NCI-H1694 (cell line): ENCODE data around the gene ATP6V1G1.

Source experiments
- DNase-seq: peaks from one replicate; lab custom pipeline; 2025; lab: John Stamatoyannopoulos, UW

Gene ATP6V1G1

DNA sequence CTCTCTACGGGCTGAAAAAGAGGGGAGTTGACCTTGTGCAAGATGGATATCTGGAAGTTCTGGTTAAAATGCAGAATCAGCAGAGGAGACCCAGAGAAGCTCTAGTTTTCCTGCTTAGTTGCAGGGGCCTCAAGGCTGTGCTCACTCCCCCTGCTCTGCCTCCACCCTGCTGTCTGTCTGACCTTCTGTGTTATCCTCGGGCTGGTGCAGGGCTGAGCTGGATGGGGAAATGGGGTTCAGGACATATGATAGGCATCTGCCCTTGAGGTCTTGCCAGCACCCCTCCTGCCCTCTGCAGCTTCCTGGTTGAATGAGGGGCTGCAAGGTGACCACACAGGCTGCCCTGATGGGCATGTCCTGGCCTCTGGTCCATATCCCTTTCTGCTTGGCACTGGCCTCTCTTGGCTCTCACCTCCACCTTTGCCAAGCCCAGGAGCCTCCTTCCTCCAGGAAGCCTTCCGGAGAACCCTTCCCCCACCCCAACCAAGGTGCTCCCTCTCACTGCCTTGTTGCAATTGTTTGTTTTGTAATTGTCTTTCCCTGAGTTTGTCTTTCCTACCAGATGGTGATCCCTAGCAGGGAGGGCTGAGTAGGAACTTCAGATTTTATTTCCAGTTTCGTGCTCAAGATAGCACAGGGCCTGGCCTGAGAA, 24.8 kb downstream of the ATP6V1G1 start:
- DNase-seq: no peak

DNA sequence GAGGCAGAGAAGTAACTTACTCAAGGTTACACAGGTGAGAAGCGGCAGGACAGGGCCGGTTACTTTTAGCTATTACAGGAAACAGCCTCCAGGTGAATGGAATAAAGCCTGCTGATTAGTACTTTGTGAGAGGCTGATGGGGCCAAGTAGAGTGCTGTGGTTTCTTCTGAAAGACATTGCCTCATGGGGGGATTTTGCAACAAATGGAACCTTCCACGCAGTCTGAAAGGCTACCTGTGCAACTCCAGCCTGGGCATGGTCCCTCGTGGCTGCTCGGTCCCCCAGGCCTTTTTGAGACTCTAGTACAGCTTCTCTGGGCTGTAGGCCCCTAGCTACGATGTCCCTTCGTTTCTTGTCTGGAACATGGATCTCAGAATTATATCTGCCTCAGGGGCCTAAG, 25.5 kb downstream of the ATP6V1G1 start:
- DNase-seq: no peak

DNA sequence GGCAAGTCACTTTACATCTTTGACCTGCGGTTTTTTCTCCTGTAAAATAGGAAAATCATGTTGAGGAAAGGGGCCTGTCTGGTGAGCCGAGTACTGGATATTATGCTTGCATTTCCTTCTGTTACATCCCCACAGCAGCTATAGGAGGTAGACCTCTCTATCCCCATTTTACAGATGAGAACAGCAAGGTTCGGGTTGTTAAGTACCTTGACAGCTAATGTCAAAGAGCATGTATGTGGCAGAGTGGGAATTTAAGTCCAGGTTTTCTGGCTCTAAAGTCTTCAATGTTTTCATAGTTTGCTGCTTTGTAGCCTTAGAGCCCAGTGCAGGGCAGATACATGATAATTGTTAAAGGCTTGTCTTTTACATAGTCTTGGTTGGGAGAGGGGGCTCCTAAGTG, 26.4 kb downstream of the ATP6V1G1 start:
- no peak for DNase-seq

DNA sequence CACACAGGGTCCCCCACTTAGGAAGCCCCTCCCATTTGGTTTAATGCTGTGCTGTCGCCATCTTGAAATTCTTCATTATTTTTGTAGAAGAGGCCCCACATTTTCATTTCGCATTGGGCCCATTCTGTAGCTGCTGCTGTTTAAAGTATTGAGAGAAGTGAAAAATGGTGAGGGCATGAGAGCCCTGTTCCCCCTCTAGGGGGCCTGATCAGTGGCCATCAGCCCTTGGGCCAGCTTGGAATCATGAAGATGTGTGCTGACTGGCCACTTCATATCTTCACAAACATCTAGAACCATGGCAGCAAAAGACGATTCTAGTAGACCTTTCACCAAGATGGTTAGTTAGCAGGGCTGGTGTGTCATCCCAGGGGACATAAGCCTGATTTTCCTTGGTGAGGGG, 26.8 kb downstream of the ATP6V1G1 start:
- no peak for DNase-seq

DNA sequence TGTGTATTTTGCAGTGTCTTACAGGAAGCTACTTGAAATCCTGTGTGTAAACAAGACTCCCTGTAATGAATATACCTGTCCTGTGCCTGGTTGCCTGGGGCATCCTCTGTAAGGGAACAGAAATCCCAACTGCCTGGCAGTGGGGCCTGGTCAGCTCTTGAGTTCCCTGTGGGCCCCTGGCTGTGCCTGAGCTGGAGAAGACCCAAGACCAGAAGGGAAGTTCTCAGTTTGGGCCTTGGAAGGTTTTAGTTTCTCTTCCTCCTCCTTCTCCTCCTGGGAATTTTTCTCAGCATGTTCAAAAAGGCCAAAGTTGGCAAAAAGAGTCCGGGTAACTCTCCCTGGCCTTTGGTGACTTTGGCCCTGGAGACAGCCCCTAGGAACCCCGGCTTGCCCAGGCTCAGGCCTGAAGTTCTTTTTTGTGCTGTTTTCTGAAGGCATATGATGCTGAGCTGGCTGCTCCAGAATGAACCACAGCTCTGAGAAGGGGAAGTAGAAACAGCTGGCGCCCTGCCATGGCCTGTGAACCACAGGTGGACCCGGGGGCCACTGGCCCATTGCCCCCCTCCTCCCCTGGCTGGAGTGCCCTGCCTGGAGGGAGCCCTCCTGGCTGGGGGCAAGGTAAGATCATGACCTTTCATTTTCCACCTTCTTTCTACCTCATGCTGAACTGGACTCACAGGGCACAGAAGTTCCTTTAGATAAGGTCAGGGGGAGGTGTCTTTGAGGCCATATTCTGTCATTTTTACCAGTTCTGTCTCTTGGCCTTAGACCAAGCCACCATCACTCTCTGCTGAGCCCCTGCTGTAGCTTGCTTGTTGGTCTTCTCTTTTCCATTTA, 29.3 kb downstream of the ATP6V1G1 start:
- DNase-seq: no peak

DNA sequence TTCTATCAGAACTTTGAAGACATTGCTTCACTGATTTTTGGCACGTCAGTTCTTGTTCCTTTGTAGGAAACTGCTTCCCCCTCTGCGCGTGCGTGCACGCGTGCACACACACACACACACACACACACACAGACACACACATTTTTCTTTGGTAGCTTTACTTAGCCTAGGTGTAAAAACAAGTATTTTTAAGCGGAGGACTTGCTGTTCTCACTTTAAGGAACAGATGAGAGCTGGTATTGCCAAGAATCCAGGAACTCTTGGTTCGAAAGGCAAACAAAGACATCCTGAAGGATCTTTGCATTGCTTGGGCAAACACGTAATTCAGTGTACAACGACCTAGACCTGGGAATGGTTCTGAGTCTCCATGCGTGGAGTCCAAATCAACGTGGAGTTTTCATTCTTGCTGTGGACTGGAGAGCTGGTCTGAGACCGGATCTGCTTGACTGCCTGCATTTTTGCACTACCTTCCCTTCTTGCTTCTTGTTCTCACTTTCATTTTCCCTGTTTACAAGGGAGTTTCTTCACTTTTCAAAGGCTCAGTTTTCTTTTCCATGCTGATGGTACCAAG, 31.7 kb downstream of the ATP6V1G1 start:
- DNase-seq: no peak

DNA sequence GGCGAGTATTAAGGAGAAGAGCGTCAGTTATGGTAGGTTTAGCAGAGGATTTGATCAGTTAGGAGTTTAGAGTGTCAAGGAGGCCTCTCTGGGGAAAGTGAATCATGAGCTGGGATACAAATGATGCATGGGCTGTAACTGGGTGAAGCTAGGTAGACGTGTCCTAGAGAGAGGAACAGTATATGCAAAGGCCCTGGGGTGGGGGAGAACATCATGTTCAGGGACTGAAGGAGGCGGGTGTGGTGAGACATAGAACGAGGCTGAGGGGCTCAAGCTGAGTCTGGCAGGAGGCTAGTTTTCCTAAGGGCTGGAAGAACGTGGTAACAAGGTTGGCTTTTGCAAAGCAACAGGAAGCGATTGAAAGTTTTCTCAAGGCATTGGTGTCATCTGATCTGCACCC, 34.0 kb downstream of the ATP6V1G1 start:
- DNase-seq: no peak

DNA sequence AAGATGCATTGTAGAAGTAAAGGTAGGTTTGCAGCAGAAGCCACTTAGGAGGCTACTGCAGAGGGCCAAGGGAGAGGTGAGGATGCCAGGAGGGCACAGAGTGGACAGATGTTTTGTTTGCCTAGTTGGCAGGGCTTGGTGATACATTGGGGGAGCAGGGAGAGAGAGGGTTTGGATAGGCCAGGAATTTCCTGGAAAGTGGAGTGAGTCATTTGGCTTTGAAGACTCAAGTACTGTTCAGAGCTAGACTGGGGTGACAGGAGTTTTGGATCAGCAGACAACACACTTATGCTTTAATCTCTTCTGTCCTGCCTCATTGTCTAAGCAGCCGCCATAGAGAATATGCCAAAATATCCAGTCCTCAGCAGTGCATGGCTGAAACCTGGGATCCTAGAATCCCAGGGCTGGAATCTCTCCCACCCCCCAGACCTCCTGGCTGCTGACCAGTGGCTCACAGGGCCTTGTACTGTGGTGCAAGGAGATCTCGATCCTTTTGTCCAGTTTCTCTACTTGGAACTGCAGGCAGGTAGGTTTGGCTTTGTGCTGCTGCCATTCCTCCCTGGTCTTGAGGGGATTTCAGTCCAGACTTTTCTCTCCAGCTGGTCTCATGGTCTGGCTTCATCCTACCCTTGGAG, 34.5 kb downstream of the ATP6V1G1 start:
- no peak for DNase-seq

DNA sequence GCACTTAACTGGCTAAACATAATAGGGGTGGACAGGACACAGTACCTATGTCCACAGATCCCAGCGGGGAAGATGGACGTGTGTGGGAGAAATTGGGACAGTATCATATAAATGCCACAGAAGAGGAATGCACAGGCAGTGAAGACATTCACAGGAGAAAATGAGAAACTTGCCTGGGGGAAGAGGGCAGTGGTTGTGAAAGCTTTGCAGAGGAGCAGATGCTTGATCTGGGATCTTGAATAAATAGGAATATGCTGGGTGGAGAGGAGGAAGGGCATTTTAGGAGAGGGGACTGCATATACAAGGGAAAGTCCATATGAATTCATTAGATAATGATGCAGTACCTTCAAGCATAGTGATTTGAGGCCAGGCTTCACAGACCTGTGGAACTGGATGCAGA, 37.1 kb downstream of the ATP6V1G1 start:
- no peak for DNase-seq

DNA sequence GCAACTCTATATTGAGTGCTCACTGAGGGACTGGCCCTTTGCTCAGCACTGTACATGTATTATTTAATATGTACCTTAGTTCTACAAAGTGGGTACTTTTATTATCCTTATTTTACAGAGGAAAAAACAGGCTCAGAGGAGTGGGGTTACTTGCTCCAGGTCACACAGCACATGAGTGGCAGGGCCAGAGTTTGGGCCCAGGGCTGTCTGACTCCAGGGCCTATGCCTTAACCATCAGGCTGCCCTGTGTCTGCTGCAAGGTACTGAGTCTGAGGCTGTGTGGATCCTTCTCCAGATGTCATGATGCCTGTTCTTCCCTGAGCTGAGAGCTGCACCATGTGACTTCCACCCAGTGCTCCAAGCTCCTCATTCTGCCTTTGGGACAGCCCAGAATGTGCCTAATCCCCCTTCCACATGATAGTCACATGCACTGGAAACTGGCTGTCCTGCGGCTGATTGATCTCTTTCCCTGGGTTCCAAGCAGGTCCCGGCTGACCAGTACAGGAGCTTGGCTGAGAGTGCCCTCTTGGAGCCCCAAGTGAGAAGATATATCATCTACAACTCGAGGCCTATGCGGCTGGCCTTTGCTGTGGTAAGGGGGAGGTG, 38.9 kb downstream of the ATP6V1G1 start:
- no peak for DNase-seq

DNA sequence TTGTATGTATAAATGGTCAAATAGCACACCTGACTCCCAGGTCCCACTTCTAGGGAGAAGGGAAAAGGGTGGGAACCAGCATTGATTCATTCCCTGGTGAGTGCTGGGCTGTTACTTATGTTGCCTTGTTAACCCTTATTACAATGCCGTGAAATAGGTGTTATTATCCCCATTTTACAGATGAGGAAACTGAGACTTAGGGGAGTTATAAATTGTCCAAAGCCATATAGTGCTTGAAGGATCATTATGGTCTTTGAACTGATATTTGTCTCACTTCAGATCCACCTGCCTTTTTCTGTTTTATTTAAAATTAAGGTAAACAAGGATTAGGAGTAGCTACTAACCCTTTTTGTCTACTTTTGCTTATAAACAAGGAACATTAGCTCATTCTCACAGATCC, 40.0 kb downstream of the ATP6V1G1 start:
- no peak for DNase-seq

DNA sequence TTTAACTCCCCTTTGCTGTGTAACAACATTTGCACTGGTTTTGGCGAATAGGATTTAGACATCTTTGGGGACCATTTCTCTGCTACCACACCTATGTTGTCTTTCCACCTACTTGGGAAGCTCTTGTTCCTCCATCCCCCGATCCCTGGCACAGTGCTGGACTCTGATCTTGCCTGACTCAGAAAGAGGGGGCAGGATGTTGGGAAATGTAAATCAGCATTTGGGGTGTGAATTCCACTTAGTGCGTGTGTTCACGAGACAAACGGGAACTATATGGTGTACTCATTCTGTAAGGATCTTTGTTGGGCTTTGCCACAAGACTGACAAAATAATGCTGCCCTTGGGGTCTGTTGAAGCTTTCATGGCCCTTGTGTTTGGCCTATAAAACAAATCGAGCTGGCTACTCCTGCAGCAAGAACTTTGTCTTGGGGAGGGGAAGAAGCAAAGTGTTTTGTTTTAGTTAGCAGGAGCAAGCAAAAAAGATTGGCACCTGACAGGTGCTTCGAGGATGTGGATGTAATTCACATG, 42.1 kb downstream of the ATP6V1G1 start:
- DNase-seq: no peak

DNA sequence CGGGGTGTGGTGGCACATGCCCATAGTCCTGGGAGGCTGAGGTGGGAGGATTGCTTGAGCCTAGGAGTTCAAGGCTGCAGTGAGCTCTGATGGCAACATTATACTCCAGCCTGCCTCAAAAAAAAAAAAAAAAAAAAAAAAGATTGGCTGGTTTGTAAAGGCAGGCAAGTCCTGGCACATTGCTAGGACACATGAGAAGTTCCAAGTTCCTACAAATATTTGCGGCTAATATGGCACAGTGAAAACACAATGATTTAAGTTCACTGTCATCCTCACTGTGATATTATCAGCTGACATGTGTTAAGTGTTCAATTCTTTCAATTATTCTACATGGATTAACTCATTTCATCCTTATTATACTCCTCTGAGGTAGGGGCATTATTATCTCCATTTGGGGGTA, 43.6 kb downstream of the ATP6V1G1 start:
- no peak for DNase-seq

DNA sequence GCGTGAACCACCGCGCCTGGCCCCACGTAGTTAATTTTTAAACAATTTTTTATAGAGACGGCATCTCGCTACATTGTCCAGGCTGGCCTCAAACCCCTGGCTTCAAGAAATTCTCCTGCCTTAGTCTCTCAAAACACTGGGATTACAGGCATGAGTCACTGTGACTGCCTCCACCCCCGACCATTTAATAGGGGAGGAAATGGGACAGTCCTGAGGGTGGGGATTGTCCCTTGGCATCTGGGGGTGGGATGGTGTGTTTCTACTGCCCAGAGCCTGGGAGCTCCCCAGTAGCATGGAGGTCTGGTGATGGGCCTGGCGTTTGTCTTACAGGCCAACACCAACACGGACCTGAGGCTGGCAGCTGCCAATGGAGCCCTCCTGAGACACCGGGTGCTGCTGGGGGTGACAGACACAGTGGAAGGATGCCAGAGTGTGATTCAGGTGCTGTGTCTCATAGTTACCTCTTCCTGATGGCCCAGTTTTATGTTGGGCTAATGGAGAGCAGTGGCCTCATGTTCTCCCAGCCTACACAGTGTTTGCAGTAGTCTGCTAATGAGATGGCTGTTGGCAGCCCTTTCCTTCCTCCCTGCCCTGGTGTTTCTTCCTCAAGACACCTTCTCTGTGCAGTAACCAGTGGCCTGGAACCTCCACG, 46.0 kb downstream of the ATP6V1G1 start:
- DNase-seq: no peak

DNA sequence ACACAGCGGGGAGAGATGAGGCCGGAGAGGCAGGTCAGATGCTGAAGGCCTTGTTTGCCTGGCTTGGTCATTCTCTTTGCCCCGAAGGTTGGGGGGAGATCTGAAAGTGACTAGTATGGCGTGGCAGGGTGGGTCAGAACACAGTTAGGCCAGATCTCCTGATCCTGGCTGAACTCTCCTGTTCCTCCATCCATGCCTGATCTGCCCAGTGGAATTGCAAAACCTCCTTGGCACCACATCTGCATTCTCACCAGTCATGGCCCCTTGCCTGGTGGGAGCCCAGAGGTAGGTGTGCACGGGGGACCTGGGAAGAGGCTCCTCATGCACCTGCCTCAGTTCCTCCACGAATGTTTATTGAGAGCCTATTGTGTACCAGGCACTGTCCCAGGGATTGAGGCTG, 46.8 kb downstream of the ATP6V1G1 start:
- no peak for DNase-seq

DNA sequence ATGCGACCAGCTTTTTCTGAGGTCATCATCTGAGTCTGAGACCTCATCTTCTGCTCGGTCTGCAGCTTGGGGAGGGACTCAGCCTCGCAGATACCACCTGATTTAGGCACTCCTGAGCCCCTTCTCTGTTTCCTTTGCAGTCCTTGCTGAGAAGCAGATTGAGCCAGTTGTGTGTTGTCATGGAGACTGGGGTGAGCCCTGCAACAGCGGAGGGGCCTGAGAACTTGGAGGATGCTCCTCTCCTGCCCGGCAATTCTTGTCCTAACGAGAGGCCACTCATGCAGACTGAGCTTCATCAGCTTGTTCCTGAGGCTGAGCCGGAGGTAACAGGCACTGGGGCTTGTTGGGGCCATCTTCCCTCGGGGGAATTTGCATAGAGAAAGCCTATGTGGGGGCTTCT, 50.8 kb downstream of the ATP6V1G1 start:
- no peak for DNase-seq

DNA sequence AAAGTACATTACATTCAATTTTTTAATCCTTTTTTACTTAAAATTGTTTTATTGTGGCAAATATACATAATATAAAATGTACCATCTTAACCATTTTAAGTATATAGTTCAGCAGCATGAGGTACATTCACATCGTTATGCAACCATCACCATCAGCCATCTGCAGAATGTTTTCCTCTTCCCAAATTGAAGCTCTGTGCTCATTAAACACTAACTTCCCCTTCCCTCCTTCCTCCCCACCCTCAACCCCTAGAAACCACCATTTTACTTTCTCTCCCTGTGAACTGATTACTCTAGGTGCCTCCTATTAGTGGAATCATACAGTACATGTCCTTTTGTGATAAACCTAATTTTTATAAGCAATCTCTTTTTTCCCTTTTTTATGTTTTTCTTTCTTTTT, 54.4 kb downstream of the ATP6V1G1 start:
- DNase-seq: no peak

DNA sequence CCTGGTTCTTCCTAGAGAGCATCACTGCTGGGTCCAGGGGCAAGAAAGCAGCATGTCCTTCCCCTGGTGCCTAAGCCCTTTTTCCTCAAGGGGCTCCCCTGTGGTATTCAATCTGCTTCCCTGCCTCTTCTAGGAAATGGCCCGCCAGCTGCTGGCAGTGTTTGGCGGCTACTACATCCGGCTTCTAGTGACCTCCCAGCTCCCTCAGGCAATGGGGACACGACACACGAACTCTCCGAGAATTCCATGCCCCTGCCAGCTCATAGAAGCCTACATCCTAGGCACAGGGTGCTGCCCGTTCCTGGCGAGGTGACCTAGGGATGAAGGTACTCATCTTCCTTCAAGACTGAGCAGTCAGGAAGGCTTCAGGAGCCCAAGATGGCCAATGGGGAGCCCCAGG, 55.4 kb downstream of the ATP6V1G1 start:
- DNase-seq: no peak

DNA sequence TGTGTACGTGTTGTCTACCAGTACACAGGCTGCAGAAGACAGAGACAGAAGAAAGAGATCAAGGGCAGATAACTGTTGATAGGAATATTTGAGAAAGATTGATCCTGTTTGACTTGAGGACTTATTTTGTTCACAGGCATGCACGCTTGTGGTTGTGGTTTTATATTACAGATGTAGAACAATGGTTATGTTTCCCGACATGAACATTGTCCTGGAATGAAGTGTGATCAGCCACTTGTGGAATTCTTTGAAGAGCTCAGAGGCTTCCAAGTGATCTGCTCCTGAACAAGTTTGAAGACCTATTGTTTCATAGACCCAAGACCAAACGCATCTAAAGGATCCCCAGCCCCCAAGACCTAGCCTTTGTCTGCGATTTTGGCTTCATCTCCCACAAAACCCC, 56.3 kb downstream of the ATP6V1G1 start:
- no peak for DNase-seq
